Endothelial cell of hepatic sinusoid (primary cell): Measurements from ENCODE around the gene ITPR1.

ENCODE experiments used
- in situ Hi-C: cut with HindIII; loops from 2 replicates; pipeline ENCODE4 v1.10.0; 2017; ENCODE audit warnings: low sequenced_read_pairs

ITPR1 gene

DNA sequence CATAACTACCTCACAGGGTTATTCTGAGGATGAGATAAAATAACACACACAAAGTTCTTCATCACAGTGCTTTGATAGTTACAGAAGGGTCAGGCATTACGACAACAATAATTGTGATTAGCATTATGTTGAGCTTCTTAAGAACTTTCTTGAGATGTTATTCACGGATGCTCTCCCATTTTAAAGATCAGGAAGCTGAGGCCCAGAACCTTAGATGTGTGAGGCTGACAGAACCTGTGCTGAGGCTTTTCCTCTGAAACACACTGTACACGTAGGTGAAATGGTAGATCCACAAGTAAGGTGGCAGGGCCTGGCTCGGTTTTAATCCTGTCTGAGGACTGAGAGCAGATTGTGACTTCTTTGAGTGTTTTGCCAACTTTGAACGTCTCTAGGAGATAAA lies 274.9 kb downstream of the ITPR1 start:
- in situ Hi-C loops = no loop called here

DNA sequence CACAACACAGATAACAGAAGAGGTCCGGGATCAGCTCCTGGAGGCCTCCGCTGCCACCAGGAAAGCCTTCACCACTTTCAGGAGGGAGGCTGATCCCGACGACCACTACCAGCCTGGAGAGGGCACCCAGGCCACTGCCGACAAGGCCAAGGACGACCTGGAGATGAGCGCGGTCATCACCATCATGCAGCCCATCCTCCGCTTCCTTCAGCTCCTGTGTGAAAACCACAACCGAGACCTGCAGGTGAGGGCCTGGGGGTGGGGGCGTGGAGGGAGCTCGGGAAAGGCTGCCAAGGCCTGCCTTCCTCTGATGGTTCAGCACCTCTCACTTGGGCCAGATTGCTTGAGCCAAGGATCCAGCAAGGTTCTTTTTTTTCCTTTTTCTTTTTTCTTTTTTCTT lies 275.4 kb downstream of the ITPR1 start:
- in situ Hi-C loops = no loop called here

DNA sequence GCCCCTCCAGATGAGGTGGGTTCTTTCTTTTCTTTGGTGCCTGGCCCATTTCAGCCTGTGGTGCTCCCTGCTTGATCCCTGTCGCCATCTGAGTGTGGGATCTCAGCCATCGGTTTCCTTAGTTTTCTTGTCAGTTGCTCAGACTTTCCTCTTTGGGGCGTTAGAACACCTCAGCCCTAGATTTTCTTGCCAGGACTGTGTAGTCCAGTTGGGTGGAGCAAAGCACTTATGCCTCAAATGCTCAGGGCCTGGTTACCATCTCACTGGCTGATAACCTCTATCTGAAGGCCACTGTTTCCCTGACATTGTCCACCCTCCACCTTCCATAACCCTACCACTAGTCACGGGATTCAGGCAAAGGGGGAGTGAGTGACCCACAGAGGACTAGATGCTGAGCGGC lies 277.4 kb downstream of the ITPR1 start:
- in situ Hi-C loops = no loop called here

DNA sequence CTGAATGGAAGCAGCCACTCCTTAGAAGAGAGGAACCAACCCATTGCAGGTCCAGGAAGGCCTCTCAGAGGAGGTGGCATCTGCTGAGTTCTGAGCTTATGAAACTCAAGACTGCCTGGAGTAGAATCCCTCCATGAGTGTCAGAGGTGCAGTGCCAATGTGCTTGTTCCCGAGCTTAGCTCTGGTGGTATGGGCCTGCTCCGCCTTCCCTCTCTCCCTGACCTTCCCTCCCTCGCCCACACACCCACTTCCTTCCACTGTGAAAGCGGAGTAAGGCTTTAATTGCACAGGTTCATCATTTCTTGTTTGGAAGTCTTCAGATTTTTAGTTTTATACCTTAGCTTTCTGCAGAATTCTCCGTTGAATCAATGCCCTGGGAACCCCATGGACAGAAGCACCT lies 278.1 kb downstream of the ITPR1 start:
- in situ Hi-C loops = no loop called here

DNA sequence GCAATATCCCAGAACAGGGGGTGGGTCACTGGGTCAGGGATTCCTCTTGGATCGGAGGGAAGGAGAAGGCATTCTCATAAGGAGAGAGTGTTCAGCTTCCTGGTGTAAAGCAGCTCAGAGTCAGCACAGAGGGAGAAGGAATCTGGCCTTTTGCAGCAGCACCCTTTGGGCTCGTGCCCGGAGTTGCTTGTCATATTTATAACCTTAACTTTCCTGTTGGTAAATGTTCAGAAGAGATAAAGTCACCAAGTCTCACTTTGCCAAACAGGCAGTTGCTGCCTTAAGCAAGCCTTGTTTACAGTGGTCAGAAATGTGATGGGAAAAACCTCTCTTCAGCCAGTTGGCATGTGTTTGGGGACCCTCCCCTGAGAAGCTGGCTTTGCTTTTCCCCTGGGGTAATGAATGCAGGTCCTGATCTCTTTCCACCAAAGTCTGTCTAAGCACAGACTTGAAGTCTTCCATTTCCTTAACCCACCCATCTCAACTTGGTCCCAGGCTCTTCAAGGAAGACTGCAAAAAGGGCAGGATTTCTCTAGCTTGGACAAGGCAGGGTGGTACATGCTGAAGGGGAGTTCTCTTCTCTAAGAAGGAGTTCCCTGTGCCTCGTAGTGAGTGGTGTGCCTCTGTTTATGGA lies 279.1 kb downstream of the ITPR1 start:
- in situ Hi-C loops = no loop called here

DNA sequence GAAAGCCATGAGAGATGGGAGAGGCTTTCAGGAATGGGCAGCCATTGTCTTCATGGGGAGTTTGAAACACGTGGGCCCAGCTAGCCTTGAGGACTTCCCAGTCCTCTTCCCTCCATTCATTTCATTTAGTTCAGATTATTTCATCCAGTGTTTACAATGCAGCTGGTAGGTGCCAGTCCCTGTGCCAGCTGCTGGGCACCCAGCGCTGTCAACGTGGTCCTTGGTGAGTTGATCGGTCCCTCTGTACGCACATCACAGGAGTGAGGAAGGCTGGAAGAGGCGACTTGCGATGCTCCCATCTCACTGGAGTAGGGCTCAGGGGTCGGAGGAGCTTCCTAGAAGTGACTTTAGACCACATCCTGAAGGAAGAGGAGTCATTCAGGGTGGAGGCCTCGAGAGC lies 279.7 kb downstream of the ITPR1 start:
- in situ Hi-C loops = no loop called here

DNA sequence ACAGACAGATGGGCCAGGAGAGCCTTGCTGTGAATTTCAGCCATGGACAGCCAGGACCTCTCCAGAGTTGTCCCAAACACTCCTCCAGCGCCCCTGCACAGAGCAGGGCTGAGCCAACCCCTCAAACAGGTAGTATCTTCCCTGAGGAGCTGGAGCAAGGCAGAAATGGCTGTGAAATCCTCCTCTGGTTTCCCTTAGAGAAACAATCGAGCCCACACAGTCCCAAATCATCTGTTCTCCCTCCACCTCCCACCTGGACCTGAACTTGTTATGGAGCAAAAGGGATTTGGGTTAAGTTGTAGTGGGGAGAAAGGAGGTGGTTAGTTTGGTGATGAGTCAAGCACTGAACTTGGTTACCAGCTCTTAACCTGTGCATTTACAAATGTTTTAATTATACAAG lies 280.4 kb downstream of the ITPR1 start:
- in situ Hi-C loops = no loop called here

DNA sequence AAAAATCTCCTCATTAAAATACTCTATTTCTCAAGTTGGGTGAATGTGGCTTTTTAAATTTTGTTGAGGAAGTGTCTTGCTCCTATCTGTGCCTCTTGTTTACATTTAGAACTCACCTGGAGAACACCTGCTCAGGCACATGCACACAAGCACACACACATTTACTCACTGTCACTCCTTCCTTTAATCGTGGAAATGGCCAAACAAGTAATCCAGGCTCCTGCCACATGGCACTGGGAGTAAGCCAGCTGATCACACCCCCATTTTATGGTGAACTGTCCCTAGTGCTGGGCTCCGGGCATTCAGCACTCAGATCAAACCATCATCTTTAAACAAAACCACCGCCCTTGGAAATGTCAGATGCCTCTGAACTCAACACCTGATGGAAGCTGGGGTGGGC lies 281.4 kb downstream of the ITPR1 start:
- in situ Hi-C loops = no loop called here

DNA sequence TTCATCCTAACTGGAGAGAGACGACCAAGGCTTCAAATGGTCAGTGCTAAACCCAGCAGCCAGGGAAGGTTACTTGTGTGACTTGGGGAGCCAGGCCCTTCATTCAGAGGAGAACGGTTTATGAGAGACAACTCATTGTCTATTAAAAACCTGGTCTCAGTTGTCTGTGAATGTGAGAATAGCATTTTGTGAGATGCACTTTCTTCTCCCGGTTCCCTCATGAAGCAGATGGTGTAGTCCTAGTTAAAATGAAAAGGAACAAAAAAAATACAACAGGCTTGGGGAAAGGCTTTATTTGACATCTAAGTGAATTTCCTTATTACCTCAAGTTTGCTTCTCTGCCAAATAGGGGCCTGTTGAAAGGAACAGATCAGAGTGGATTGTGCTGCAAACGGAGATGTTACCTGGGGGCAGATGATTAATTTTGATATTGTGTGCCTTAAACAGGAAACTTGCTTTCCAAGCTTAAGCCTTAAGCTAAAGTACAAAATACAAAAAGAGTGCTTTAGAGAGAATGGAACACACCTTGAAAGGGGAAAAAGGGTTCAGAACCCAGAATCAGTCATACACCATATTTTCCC lies 283.3 kb downstream of the ITPR1 start:
- in situ Hi-C loops = no loop called here

DNA sequence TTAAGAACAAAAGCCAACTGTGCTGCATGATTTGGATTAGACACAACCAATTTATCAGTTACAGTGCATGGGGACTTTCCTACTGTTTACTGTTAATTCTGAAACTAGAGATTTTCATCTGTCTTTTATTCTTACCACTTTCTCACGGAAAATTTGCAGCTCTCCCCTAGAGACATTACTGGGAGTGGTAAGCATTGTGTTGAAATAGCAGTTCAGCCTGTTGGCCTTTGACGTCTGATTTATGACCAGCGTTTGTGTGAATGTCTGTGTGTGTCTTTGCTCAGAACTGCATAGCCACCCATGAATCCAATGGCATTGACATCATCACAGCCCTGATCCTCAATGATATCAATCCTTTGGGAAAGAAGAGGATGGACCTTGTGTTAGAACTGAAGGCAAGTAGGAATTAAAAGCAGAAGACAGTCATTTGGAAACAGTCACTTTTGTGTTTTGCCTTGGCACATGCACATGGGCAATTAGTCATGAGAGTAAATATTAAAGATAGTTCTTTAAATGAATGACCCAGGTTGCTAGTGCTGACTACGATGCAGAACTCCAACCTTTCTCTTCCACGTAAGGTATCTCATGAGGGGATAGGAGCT lies 283.9 kb downstream of the ITPR1 start:
- in situ Hi-C loops = no loop called here

DNA sequence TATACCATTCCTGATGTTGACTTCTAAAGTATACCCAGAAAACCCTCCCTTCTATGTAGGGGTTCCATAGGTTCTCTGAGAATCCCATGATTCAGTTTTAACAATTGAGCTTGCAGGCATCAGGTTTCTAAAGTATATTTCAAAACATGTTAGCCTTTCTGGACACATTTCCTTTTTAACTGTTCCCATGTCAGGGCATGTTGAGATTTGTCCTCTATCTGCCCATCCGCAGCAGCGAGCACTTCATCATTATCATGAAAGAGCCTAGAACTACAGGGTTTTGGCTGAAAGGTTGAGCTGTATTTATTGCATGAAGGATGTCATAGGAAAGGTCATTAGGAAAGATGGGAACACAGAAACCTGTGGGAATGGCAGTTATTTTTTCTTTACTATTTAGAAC lies 285.0 kb downstream of the ITPR1 start:
- in situ Hi-C loops = no loop called here

DNA sequence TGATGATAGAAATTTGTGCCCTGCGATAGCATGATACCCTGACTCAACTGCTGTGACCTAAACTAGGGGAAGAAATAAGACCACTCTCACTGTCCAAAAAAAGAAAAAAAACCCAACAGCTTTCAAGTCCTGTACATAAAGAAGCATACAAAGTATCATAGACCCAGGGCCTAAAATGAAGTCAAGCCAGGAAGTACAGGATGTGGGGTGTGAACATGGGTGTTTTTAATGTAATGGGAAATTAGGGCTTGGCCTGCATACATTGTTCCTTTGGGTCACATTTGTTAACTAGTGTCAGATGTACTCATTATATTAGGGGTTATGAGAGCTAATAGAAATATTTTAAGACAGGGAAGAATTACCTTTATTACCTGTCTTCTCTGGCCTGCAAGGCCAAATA lies 285.6 kb downstream of the ITPR1 start:
- in situ Hi-C loops = no loop called here

DNA sequence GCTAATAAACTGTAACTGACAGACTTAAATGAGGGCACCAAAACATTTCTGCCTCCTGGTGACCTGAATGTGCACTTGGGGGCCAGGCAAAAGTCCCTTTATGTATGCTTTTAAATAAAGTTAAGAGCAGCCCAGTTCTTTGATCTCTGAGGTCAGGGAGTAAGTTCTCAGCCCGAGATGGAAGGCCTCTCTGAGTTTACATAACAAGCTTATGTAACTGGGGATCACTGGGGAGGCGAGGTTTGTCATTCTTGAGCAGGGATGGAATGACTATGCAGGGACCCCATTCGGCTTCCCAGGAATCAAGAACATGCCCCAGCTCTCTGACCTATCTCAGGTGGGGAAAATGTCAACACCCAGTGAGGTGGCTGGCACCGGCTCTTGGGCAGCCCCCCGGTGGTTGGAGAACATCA lies 287.4 kb downstream of the ITPR1 start:
- in situ Hi-C loops = no loop called here

DNA sequence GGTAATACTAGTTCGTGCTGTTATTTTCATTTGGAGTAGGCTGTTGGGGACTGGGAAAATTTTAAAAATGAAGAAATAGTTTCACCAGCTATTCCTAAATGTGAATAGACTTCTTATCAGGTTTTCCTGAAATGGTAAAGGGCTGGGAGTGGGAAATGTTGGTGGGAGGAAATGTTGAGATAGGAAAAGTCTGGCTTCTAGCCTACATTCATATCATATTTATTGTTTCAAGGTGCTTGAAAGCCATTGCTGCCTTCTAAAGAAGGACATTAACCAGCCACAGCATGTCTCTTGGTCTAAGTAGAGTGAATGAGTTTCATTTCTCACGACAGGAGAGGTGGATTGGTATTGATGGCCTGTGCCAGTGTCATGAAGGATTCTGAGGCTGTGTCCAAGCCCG lies 288.9 kb downstream of the ITPR1 start:
- in situ Hi-C loops = no loop called here

DNA sequence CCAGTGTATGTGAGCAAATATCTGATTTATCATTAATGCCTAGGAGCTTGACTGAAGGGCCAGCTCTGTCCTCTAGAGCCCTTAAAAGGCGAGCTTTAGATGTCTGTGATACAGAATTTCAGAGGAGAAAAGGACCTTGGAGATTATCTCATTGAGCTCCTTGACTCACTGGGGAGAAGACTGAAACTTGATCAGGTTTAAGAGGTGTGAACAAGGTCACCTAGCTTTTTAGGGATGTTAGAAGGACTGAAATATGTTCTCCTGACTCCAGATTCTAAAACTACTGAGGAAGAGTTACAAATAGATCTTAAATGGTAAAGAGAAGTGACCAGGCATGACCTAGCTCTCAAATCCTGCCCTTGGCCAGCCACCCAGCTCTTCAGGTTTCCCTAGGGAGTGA lies 292.4 kb downstream of the ITPR1 start:
- in situ Hi-C loops = no loop called here

DNA sequence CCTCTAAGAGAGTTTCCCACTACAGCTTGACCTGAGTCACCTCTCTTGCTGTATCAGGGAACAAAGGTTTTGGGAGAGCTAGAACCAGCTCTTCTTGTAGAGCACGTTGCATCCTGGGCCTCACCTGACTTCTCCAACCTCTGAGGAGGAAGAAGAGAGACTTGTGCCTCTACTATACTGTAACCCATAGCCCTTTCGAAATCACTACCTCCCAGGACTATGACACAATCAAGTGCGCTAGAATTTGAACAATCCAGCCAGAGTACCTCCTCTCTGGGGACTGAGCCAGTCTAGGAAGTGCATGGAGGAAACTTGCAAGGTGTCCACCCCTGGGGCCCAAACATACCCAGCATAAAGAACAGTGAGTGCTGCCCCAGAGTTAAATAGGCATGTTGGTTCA lies 293.3 kb downstream of the ITPR1 start:
- in situ Hi-C loops = no loop called here

DNA sequence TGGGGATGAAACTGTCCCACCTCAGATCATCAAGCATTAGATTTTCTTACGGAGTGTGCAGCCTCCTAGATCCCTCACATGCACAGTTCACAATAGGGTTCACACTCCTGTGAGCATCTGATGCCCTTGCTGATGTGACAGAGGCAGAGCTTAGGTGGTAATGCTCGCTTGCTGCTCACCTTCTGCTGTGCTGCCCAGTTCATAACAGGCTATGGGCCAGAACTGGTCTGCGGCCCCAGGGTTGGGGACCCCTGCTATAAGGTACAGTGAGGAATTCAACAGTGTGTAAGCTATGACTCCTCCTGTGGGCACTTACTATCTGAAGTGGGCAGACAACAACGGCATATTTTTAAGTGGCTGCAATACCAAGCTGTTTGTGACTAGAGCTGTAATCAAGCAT lies 298.2 kb downstream of the ITPR1 start:
- in situ Hi-C loops = no loop called here

DNA sequence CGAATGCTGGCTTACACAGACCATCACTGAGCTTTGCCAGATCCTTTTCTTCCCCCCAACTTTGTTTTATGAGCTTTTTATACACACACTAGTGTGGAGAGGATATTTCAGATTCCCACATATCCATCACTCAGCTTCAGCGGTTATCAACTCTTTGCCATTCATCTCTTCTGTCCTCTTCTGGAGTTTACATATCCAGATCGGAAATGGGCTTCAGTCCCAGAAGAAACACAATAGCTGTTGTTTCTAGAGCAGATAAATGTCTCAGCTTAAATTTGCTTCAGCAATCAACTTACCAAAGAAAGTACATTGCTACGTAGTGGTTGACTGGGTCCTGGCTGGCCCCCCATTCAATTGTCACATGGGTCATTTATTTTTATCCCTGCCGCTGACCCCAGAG lies 300.2 kb downstream of the ITPR1 start:
- in situ Hi-C loops = no loop called here

DNA sequence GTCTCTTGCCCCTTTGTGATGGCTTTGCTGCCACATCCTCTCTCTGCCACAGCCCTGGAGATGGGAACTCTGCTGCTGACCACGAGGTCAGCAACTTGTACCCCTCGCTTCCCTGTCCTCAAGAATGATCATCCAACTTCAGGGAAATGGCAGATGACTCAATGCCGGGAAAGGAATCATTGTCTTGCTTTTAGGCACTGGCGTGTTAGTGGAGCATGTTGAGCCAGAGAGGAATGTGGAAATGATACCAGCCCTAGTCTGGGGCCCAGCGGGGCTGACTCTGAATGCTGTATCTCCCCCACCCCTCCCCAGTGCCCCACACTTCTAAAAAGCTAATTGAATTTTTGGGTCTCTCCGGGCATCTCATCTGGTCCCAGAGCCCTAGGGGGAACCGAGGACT lies 301.2 kb downstream of the ITPR1 start:
- in situ Hi-C loops = no loop called here

DNA sequence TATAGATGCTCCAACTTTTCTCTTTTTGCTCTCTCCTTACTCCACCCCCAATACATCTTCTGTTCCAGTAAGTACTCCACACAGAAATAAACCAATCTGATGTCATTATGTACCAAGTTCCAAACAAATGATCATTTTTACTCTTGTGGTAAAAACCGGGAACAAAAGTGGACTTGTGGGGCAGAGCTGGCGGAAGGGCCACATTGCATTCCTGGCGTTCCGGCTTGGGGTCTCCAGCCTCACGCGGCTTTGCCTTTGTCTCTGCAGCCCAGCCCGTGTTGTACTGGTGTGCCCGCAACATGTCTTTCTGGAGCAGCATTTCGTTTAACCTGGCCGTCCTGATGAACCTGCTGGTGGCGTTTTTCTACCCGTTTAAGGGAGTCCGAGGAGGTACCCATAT lies 301.6 kb downstream of the ITPR1 start:
- in situ Hi-C loops = loop anchor here (5.0 kb wide), 2 partner anchors 43 to 57 kb away; no protein-coding TSS in a partner anchor

DNA sequence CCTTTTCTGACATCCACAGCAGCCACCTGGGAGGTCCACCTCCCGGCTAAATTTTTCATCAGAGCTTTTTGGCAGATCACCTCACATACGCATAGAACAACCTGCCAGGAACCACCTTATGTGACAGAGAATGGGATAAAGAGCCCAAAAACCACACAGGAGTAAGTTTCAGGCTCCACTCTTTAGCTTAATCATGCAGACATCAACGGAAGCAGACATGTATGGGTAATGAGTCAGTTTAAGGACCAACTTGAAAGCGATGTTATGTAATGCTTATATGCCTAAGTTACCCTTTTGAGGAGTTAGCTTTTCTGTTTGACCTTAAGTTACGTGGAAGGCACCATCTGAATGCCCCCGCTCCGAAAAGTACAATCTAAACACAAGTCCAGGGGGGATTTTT lies 302.8 kb downstream of the ITPR1 start:
- in situ Hi-C loops = loop anchor here (5.0 kb wide), 2 partner anchors 41 to 59 kb away; no protein-coding TSS in a partner anchor

DNA sequence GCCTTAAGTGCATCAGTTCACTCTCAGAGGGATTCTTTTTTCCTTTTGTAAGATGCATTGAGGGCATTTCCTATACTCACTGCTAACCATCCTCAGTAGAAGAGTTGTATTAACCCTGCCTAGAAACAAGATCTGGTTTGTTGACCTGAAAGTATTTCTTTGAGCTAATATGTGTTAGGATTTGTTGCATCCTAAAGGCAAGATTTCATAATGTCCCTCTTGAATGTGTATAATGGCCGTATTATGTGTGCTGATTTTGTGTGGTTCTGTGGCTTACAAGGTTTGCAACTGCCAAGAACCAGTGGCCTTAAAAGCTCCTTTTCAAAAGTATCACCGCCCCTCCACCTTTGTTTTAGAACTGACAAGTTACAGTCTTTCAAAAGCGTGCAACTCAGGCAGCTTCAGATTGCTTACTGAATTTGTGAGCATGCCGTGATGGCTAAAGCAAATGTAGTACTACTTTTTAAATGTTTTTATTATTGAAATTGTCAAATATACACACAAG lies 304.1 kb downstream of the ITPR1 start:
- in situ Hi-C loops = loop anchor here (5.0 kb wide), 2 partner anchors 40 to 60 kb away; no protein-coding TSS in a partner anchor
